Choroid plexus epithelial cell (primary cell): ENCODE results near the gene FANCC.

ENCODE experiments used
- DNase-seq: peaks from one replicate; pipeline ENCODE4 v3.0.0-alpha.2; 2010; ENCODE audit warnings: low read depth
- H3K4me3 ChIP-seq: 2 replicates; pipeline ENCODE4 v1.5.1; 2011; ENCODE audit warnings: low read depth, mild to moderate bottlenecking, control low read depth, low read length, moderate library complexity
- CTCF ChIP-seq: conservative IDR thresholded peaks from 2 replicates; pipeline ENCODE4 v1.5.1; 2011; ENCODE audit warnings: low read depth, mild to moderate bottlenecking, control low read depth, inconsistent platforms, low read length, moderate library complexity

FANCC gene

DNA sequence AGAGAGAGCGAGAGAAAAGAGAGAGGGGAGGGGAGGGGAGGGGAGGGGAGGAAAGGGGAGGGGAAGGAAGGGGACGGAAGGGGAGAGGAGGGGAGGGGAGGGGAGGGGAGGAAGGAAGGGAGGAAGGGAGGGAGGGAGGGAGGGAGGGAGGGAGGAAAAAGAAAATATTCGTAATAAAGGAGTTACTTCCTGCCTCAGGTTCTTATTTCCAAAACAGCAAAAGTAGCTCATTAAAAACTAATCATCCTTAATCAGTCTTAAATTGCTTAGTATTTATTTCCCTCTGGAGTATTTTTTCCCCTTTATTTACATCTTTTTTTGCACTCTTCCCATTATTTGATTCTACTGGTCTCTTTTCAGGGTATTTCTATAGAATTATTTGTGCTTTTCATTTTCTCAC is 162.3 kb downstream of the FANCC start:
- no peak for TF ChIP-seq CTCF
- no peak overlapping the region for H3K4me3 ChIP-seq
- DNase-seq: no peak

GRCh38 chr9:95150903-95151302 is 166.6 kb downstream of the FANCC start:
- DNase-seq: no peak
- no peak overlapping the region for H3K4me3 ChIP-seq
- TF ChIP-seq CTCF: no peak

DNA sequence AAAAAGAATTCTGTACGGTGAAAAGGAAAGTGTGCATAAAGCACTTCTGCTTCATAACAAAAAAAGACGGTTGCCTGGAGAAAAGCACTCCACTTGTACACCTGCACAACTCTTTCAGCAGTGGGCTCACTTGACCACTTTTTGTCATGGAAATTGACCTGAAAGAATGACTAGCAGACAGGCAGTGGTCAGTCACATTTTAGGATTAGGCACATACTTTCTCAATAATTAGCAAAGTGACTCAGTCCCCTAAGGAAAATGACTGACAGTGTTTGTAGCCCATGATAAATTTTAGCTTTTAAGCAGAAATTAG is 169.3 kb downstream of the FANCC start:
- no peak for DNase-seq

DNA sequence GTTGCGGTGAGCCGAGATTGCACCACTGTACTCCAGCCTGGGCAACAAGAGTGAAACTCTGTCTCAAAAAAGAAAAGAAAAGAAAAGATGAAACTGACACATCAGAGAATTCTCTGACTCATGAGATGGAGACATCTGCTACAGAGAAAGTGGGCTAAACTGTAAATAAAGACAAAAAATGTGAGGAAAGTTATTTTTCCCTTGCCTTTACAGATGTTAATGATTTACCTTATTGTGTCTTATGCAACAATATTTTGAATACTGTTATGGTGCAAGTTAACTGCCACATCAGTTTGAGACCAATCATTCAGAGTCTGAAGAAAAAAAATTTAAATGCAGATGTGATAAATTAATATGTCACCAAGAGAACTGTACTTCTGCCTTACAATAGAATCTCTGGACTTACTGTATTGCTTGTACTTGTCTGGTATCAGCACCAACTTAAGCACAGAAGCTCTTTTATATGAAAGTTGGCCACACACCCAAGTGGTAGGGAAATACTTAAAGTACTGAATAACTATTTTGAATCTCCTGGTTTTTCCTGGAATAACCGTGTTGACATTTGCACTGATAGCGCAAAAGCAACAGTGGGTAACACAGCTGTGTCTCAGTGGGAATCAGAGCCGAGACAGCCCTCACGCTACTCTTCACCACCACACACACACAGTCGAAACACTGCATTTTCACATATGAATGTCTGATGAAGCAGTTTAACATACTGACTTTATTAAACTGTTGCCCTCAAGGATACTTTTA is 169.9 kb downstream of the FANCC start:
- peak; percentile 43 for DNase-seq
- TF ChIP-seq CTCF: no peak
- no peak overlapping the region for H3K4me3 ChIP-seq

More for the DNA sequence above, 169.3 kb downstream of the FANCC start:
- TF ChIP-seq CTCF: no peak
- no peak overlapping the region for H3K4me3 ChIP-seq

GRCh38 chr9:95143591-95144561 is 173.6 kb downstream of the FANCC start:
- no peak overlapping the region for H3K4me3 ChIP-seq
- DNase-seq: peak; percentile 81
- TF ChIP-seq CTCF: no peak

DNA sequence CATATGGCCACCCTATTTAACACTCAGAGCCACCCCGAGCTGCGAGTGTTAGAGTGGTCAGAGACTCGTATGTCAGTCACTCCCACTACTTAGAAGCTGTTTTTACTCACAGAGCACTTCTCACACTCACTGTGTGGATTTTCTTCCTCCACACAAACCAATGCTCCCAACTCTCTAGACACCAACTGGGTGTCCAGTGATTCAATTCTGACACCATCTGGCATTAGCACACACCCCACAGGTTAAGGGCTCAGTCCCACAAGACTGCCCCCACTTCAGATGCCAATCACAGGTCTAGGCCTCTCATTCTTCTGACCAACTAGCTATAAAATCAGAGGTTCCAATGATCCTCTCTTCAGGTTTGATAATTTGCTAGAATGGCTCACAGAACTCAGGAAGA is 174.8 kb downstream of the FANCC start:
- no peak overlapping the region for H3K4me3 ChIP-seq
- TF ChIP-seq CTCF: no peak
- no peak for DNase-seq

DNA sequence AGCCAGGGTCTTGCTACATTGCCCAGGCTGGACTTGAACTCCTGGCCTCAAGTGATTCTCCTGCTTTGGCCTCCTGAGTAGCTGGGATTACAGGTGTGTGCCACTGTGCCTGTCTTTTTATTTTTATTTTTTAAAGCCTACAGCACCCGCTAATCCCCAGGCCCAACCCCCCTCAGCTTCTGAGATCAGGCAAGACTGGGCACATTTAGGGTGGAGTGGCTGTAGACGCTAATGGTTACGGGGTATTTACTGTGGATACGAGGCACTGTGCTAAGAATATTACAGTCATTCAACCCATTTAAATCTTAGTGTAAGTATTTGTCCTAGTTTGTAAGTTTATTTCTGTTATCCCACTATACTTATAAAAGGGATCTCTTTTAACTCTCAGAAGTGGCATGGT is 175.2 kb downstream of the FANCC start:
- no peak for DNase-seq
- no peak overlapping the region for H3K4me3 ChIP-seq
- TF ChIP-seq CTCF: no peak
